GM12872 (cell line): ENCODE measurements around the gene TTI1.

Experiments used
- CTCF ChIP-seq: IDR thresholded peaks from 3 replicates; pipeline ENCODE4 v1.5.1; 2011; ENCODE audit warnings: low read depth, mild to moderate bottlenecking, low read length, moderate library complexity; ENCODE audit not compliant: insufficient read depth

Gene TTI1

GRCh38 chr20:37938954-37939353 is 94.3 kb downstream of the TTI1 start:
- TF ChIP-seq CTCF: no peak

GRCh38 chr20:37938181-37938750 is 95.0 kb downstream of the TTI1 start:
- TF ChIP-seq CTCF: no peak

GRCh38 chr20:37937686-37938085 is 95.6 kb downstream of the TTI1 start:
- TF ChIP-seq CTCF: no peak

GRCh38 chr20:37936451-37936850 is 96.8 kb downstream of the TTI1 start:
- TF ChIP-seq CTCF: no peak

GRCh38 chr20:37936041-37936440 is 97.2 kb downstream of the TTI1 start:
- TF ChIP-seq CTCF: no peak

GRCh38 chr20:37935435-37935834 is 97.8 kb downstream of the TTI1 start:
- no peak for TF ChIP-seq CTCF

GRCh38 chr20:37934634-37935375 is 98.5 kb downstream of the TTI1 start:
- no peak for TF ChIP-seq CTCF
